ENCODE results near the gene CAPN8.

Gene CAPN8

DNA sequence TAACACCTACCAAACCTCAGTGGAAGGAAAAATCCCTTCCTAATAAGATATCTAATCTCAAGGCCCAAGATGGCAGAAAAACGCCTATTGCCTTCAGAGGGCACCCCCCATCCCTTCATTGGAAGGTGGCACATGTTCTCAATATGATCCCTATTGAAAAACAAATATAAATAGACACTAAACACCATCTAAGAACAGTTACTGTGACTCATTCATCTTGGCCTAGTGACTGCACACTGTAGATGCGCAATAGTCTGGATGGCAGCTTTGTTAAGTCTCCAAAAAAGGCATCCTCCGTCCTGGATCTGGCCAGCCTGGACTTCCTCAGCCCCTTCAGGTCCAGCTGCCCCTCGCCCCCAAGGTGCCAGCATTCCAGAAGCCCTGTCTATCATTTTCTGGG, 121.9 kb downstream of the CAPN8 start:
- Histone ChIP-seq H3K36me3 (ENCODE audit: control insufficient read depth in 2 of 2, insufficient read depth in 2 of 2, low read length in 2 of 2) (no peaks in the 10 kb centered on the region), H3K27me3 (ENCODE audit: control insufficient read depth in 1 of 2, insufficient read depth in 2 of 2, low read length in 2 of 2) (no peaks in the 10 kb centered on the region), H3K4me3 (ENCODE audit: low read length in 2 of 2) (no peak overlapping the region), H3K9me3 (ENCODE audit: control insufficient read depth in 2 of 2, low read length in 2 of 2) (no peaks in the 10 kb centered on the region), H3K9ac (ENCODE audit: low read length in 2 of 2) (no peak overlapping the region), H3K4me1 (ENCODE audit: control insufficient read depth, insufficient read depth, low read length) (no peaks in the 10 kb centered on the region), H3K27ac (ENCODE audit: low read length) (no peak overlapping the region)

DNA sequence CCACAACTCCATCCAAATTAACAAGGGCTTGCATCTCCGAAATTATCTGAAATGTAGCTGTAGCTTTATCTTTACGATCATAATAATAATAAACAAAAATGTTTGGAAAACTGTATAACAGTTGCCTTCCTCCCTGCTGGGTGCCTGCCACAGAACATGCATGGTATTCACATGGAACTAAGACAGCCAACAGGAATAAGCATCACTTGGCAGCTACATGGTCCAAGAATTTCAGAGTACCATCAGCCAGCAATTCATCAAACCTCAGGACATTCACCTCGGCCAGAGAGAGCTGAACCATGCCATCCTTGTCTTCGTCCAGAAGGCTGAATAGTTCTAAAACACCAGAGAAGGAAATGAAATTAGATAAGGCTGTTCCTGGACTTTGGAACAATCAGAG, 122.7 kb downstream of the CAPN8 start:
- Histone ChIP-seq H3K9me3 (ENCODE audit: control insufficient read depth in 2 of 2, low read length in 2 of 2) (no peaks in the 10 kb centered on the region), H3K4me1 (ENCODE audit: control insufficient read depth, insufficient read depth, low read length) (no peaks in the 10 kb centered on the region), H3K4me3 (ENCODE audit: low read length in 2 of 2) (no peak overlapping the region)

DNA sequence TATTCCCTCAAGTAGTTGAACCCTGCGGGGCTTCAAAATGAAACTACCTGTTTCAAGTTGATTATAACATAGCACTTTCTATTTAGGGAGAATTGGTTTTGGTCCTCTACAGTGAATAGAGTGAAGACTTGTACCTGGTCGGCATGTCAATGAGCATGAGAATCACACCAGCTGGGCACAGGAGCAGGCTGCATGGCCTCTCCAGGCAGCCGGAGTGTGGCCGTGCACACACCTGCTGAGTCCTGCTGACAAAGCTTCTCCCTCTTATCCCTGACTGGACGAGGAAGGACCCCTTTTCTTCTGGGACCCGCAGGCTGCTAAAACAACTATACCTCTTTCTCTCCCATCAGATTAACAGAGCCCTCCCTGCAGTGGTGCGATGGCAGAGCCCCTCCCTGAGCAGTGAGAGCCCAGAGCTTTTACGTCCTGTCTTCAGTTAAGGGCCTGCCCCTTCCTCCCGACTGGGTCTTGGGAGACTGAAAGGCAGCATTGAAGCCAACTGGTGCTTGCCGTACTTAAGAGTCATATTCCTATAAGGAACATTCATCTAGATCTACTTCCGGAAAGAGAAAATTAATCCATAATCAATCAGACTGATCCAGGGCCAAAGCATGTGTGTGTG, 124.9 kb downstream of the CAPN8 start:
- Histone ChIP-seq H3K27me3 (ENCODE audit: control insufficient read depth in 1 of 2, insufficient read depth in 2 of 2, low read length in 2 of 2) (peaks cover 0 to 4% of the 10 kb centered on the region in 2 donors), H3K4me1 (ENCODE audit: control insufficient read depth, insufficient read depth, low read length) (no peaks in the 10 kb centered on the region), H3K36me3 (ENCODE audit: control insufficient read depth in 2 of 2, insufficient read depth in 2 of 2, low read length in 2 of 2) (no peaks in the 10 kb centered on the region), H3K27ac (ENCODE audit: low read length) (no peak overlapping the region), H3K4me3 (ENCODE audit: low read length in 2 of 2) (no peak overlapping the region), H3K9ac (ENCODE audit: low read length in 2 of 2) (no peak overlapping the region), H3K9me3 (ENCODE audit: control insufficient read depth in 2 of 2, low read length in 2 of 2) (no peaks in the 10 kb centered on the region)

More for the DNA sequence above, 122.7 kb downstream of the CAPN8 start:
- peaks cover 0 to 2% of the 10 kb centered on the region in 2 donors for H3K27me3 ChIP-seq (ENCODE audit: control insufficient read depth in 1 of 2, insufficient read depth in 2 of 2, low read length in 2 of 2)
- H3K9ac ChIP-seq (ENCODE audit: low read length in 2 of 2), result no peak overlapping the region
- H3K36me3 ChIP-seq (ENCODE audit: control insufficient read depth in 2 of 2, insufficient read depth in 2 of 2, low read length in 2 of 2), result no peaks in the 10 kb centered on the region
- H3K27ac ChIP-seq (ENCODE audit: low read length), result no peak overlapping the region

DNA sequence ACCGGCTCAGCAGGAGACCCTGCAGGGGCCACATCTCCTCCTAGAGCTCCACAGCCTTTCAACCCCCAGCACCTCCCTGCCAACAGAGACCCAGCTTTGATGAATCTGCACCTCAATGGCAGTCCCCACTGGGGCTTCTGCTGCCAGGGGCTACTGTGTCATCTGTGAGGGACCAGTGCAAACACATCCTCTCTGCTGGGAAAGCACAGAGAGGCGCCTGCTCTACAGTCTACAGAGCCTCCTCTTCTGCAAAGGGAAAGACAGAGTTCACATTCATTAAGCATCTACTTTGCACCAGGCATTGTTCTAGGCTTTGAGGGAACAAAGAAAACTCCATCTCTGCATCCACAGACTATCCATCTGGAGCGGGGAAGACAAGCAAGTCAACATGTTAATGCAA, 125.8 kb downstream of the CAPN8 start:
- no peaks in the 10 kb centered on the region for H3K36me3 ChIP-seq (ENCODE audit: control insufficient read depth in 2 of 2, insufficient read depth in 2 of 2, low read length in 2 of 2)
- H3K9ac ChIP-seq (ENCODE audit: low read length in 2 of 2), result no peak overlapping the region
- H3K9me3 ChIP-seq (ENCODE audit: control insufficient read depth in 2 of 2, low read length in 2 of 2), result no peaks in the 10 kb centered on the region
- no peaks in the 10 kb centered on the region for H3K4me1 ChIP-seq (ENCODE audit: control insufficient read depth, insufficient read depth, low read length)
- peaks cover 0 to 4% of the 10 kb centered on the region in 2 donors for H3K27me3 ChIP-seq (ENCODE audit: control insufficient read depth in 1 of 2, insufficient read depth in 2 of 2, low read length in 2 of 2)
- H3K4me3 ChIP-seq (ENCODE audit: low read length in 2 of 2), result no peak overlapping the region
- H3K27ac ChIP-seq (ENCODE audit: low read length), result no peak overlapping the region

DNA sequence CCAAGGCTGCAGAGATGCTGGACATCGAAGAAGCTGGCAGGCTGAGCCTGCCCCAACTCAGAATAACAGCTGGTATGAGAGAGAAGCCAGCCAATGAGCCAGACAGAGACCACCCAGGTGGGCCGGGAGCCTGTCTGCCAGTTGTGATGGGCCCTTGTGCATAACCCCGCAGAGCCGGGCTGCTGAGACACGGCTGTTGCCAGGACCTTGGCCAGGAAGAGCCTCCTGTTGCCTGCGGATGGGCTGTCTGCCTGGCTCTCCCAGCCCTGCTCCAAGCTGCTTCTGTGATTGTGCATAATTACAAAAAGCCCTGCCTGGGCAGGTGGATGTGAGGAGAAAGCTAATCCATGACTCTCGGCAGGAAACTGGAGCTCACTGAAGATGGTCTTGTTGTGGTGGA, 126.5 kb downstream of the CAPN8 start:
- no peak overlapping the region for H3K4me3 ChIP-seq (ENCODE audit: low read length in 2 of 2)
- no peak overlapping the region for H3K9ac ChIP-seq (ENCODE audit: low read length in 2 of 2)
- no peaks in the 10 kb centered on the region for H3K9me3 ChIP-seq (ENCODE audit: control insufficient read depth in 2 of 2, low read length in 2 of 2)
- H3K4me1 ChIP-seq (ENCODE audit: control insufficient read depth, insufficient read depth, low read length), result no peaks in the 10 kb centered on the region
- H3K36me3 ChIP-seq (ENCODE audit: control insufficient read depth in 2 of 2, insufficient read depth in 2 of 2, low read length in 2 of 2), result no peaks in the 10 kb centered on the region
- H3K27ac ChIP-seq (ENCODE audit: low read length), result no peak overlapping the region
- peaks cover 0 to 4% of the 10 kb centered on the region in 2 donors for H3K27me3 ChIP-seq (ENCODE audit: control insufficient read depth in 1 of 2, insufficient read depth in 2 of 2, low read length in 2 of 2)

DNA sequence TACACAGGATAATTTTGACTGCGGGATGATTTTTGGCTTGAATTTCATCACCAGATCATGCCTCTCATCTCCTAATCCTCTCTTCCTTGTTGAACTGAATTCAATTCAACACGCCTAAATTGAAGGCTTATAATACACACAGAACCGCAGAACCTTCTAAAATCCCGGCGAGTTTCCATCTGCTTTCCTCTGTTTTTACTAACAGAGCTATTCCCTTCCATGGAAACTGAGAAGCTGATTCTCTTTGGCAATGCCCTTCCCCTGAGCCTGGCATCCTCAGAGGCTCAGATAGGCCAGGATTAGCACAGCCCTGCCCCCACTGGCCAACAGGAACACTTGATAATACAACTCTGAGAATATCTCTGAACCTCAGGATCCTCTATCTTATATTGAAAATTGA, 130.2 kb downstream of the CAPN8 start:
- no peak overlapping the region for H3K4me3 ChIP-seq (ENCODE audit: low read length in 2 of 2)
- no peak overlapping the region for H3K9ac ChIP-seq (ENCODE audit: low read length in 2 of 2)
- H3K27me3 ChIP-seq (ENCODE audit: control insufficient read depth in 1 of 2, insufficient read depth in 2 of 2, low read length in 2 of 2), result peaks cover 0 to 6% of the 10 kb centered on the region in 2 donors
- no peaks in the 10 kb centered on the region for H3K9me3 ChIP-seq (ENCODE audit: control insufficient read depth in 2 of 2, low read length in 2 of 2)
- H3K36me3 ChIP-seq (ENCODE audit: control insufficient read depth in 2 of 2, insufficient read depth in 2 of 2, low read length in 2 of 2), result no peaks in the 10 kb centered on the region
- H3K27ac ChIP-seq (ENCODE audit: low read length), result no peak overlapping the region
- no peaks in the 10 kb centered on the region for H3K4me1 ChIP-seq (ENCODE audit: control insufficient read depth, insufficient read depth, low read length)

DNA sequence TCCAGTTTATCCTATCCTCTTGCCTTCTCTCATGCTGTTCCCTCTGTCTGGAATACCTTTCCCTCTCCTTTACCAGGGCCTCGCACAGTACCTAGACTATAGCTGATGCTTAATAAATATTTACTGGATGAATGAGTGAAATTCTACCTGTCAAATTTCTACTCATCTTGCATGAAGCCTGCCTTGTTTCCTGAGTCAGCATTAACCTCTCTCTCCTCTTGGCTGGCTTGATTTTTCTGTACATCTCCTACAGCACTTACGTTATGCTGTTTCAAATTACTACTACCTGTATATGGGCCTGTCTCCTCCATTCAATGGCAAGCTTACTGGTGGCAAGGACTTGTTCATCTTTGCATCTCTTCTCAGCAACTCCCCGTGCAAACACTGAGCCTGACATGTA, 130.8 kb downstream of the CAPN8 start:
- Histone ChIP-seq H3K4me3 (ENCODE audit: low read length in 2 of 2) (no peak overlapping the region), H3K4me1 (ENCODE audit: control insufficient read depth, insufficient read depth, low read length) (no peaks in the 10 kb centered on the region), H3K27me3 (ENCODE audit: control insufficient read depth in 1 of 2, insufficient read depth in 2 of 2, low read length in 2 of 2) (peaks cover 0 to 6% of the 10 kb centered on the region in 2 donors), H3K9ac (ENCODE audit: low read length in 2 of 2) (no peak overlapping the region), H3K36me3 (ENCODE audit: control insufficient read depth in 2 of 2, insufficient read depth in 2 of 2, low read length in 2 of 2) (no peaks in the 10 kb centered on the region), H3K9me3 (ENCODE audit: control insufficient read depth in 2 of 2, low read length in 2 of 2) (no peaks in the 10 kb centered on the region), H3K27ac (ENCODE audit: low read length) (no peak overlapping the region)

DNA sequence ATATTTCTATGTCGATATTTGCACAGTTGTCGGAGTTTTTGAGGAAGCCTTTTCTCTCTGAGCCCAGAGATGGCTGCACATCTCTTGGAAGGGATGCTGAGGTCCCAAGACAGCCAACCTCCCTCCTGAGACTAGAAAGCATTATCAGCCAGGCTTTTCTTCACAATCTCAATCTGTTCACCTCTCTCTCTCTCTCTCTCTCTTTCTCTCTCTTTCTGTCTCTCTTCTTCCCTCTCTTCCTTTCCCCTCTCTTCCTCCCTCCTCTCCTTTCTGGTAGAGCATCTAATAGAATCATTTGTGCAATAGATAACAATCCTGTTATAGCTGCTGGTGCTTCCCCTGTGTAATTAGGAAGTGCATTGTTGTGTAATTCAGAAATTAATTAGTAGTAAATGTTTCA, 131.8 kb downstream of the CAPN8 start:
- H3K27me3 ChIP-seq (ENCODE audit: control insufficient read depth in 1 of 2, insufficient read depth in 2 of 2, low read length in 2 of 2), result peaks cover 0 to 6% of the 10 kb centered on the region in 2 donors
- H3K27ac ChIP-seq (ENCODE audit: low read length), result no peak overlapping the region

DNA sequence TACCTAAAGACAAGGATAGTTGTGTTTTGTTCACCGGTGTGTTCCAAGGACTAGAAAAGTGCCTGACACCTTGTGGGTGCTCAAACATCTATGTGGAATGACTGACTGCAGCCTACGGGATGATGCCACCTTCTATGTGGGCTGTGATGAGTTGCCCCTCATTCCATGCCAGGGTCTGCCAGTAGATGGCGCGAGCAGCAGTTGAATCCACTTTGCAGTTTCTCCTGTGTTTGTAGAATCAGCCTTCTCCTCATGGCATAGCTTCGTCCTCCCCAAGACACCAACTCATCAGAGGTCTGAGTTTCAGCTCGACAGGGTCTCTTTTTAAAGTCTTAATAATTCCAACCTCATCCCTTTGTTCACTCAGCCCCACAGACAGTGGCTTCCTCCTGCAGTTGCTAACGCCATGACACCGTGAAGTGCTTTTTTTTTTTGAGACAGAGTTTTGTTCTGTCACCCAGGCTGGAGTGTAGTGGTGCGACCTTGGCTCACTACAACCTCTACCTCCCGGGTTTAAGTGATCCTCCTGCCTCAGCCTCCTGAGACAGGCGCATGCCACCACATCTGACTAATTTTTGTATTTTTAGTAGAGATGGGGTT, 133.7 kb downstream of the CAPN8 start:
- Histone ChIP-seq H3K4me3 (ENCODE audit: low read length in 2 of 2) (no peak overlapping the region), H3K27me3 (ENCODE audit: control insufficient read depth in 1 of 2, insufficient read depth in 2 of 2, low read length in 2 of 2) (peaks cover 0 to 2% of the 10 kb centered on the region in 2 donors), H3K9me3 (ENCODE audit: control insufficient read depth in 2 of 2, low read length in 2 of 2) (peaks cover 0 to 8% of the 10 kb centered on the region in 2 donors), H3K36me3 (ENCODE audit: control insufficient read depth in 2 of 2, insufficient read depth in 2 of 2, low read length in 2 of 2) (no peaks in the 10 kb centered on the region), H3K27ac (ENCODE audit: low read length) (no peak overlapping the region), H3K9ac (ENCODE audit: low read length in 2 of 2) (no peak overlapping the region), H3K4me1 (ENCODE audit: control insufficient read depth, insufficient read depth, low read length) (no peaks in the 10 kb centered on the region)

More for the DNA sequence above, 131.8 kb downstream of the CAPN8 start:
- Histone ChIP-seq H3K9me3 (ENCODE audit: control insufficient read depth in 2 of 2, low read length in 2 of 2) (no peaks in the 10 kb centered on the region), H3K4me1 (ENCODE audit: control insufficient read depth, insufficient read depth, low read length) (no peaks in the 10 kb centered on the region), H3K36me3 (ENCODE audit: control insufficient read depth in 2 of 2, insufficient read depth in 2 of 2, low read length in 2 of 2) (no peaks in the 10 kb centered on the region), H3K4me3 (ENCODE audit: low read length in 2 of 2) (no peak overlapping the region), H3K9ac (ENCODE audit: low read length in 2 of 2) (no peak overlapping the region)

DNA sequence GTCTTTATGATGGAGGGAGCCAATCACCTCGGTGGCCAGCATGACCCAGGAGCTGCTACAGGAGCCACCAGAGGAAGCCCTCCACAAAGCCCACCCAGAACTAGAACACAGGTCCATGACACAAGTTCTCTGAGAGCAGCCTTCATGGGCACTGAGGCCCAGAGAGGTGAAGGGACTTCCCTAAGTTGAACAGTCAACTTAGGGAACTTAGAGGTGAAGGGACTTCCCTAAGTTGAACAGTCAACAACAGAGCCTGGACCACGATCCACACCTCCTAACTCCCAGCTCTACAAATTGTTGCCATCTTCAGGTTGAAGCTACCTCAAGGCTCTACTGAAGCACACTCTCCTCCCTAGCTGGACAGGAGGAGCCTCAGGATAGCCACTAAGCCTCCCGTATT, 139.5 kb downstream of the CAPN8 start:
- Histone ChIP-seq H3K9ac (ENCODE audit: low read length in 2 of 2) (no peak overlapping the region), H3K4me1 (ENCODE audit: control insufficient read depth, insufficient read depth, low read length) (no peaks in the 10 kb centered on the region), H3K36me3 (ENCODE audit: control insufficient read depth in 2 of 2, insufficient read depth in 2 of 2, low read length in 2 of 2) (no peaks in the 10 kb centered on the region), H3K9me3 (ENCODE audit: control insufficient read depth in 2 of 2, low read length in 2 of 2) (peaks cover 0 to 8% of the 10 kb centered on the region in 2 donors), H3K27me3 (ENCODE audit: control insufficient read depth in 1 of 2, insufficient read depth in 2 of 2, low read length in 2 of 2) (no peaks in the 10 kb centered on the region), H3K4me3 (ENCODE audit: low read length in 2 of 2) (no peak overlapping the region), H3K27ac (ENCODE audit: low read length) (no peak overlapping the region)

DNA sequence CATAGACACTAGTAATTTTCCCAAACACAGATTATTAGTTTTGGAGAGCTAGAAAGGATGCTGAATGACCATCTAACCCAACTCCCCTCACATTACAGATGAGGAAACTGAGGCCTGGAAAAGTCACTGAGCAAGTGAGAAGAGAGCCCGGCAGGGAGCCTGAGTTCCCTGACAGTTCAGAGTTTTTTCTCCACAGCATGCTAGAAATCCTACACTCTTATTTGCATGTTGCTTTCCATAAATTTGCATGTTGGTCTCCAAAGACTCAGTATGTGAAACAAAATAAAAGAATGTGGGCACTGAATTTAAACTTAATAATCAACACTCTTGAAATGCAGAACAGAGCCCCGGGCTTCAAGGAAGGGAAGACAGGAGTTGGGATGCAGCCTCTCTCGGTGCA, 140.0 kb downstream of the CAPN8 start:
- Histone ChIP-seq H3K27me3 (ENCODE audit: control insufficient read depth in 1 of 2, insufficient read depth in 2 of 2, low read length in 2 of 2) (no peaks in the 10 kb centered on the region), H3K9ac (ENCODE audit: low read length in 2 of 2) (no peak overlapping the region), H3K36me3 (ENCODE audit: control insufficient read depth in 2 of 2, insufficient read depth in 2 of 2, low read length in 2 of 2) (no peaks in the 10 kb centered on the region), H3K4me1 (ENCODE audit: control insufficient read depth, insufficient read depth, low read length) (no peaks in the 10 kb centered on the region), H3K4me3 (ENCODE audit: low read length in 2 of 2) (no peak overlapping the region), H3K27ac (ENCODE audit: low read length) (no peak overlapping the region), H3K9me3 (ENCODE audit: control insufficient read depth in 2 of 2, low read length in 2 of 2) (peaks cover 0 to 8% of the 10 kb centered on the region in 2 donors)

Measured in stomach smooth muscle (tissue), 2 donors.